Aorta (tissue), 5 donors: Measurements from ENCODE around the gene TBC1D1. TPM values are rescaled to one million over a fixed set of nuclear protein-coding genes. Genes with fewer than 3 reads are reported as not detected.
"Not testable (repeated sequence)": the region's sequence is repeated elsewhere in the genome, so short reads cannot be mapped to it uniquely, and the experiment has no call there.

Source experiments
- ATAC-seq: fragments of 200-7000 bp; cut with Tn5 transposase; one replicate; pipeline ENCODE4 v1.9.1; 2022; ENCODE audit warnings: moderate library complexity; ENCODE audit not compliant: low FRiP score
- DNase-seq, 2 donors: peaks; one replicate each; pipeline ENCODE4 v3.0.0-alpha.2; 2020
- H3K27ac ChIP-seq, 2 donors: one replicate each; pipeline ENCODE4 v1.5.1; 2013; ENCODE audit warnings: low read length in 2 of 2, mild to moderate bottlenecking in 2 of 2, moderate library complexity in 2 of 2, control low read depth in 1 of 2, inconsistent platforms in 1 of 2, low read depth in 1 of 2
- H3K27me3 ChIP-seq, 2 donors: one replicate each; pipeline ENCODE4 v1.6.1; 2013; ENCODE audit warnings: control low read depth in 1 of 2, low read length in 1 of 2, mild to moderate bottlenecking in 1 of 2, moderate library complexity in 1 of 2; ENCODE audit not compliant: insufficient read depth in 2 of 2, control insufficient read depth in 1 of 2
- H3K36me3 ChIP-seq, 2 donors: one replicate each; pipeline ENCODE4 v1.6.1; 2013; ENCODE audit warnings: control low read depth in 1 of 2, low read length in 1 of 2, mild to moderate bottlenecking in 1 of 2; ENCODE audit not compliant: insufficient read depth in 2 of 2, control insufficient read depth in 1 of 2
- H3K4me1 ChIP-seq, 2 donors: one replicate each; pipeline ENCODE4 v1.6.1; 2013; ENCODE audit warnings: low read length in 2 of 2, control low read depth in 1 of 2, mild to moderate bottlenecking in 1 of 2, moderate library complexity in 1 of 2; ENCODE audit not compliant: insufficient read depth in 2 of 2, control insufficient read depth in 1 of 2
- H3K4me3 ChIP-seq, 2 donors: one replicate each; pipeline ENCODE4 v1.5.1; 2013; ENCODE audit warnings: low read length in 2 of 2, control low read depth in 1 of 2, mild to moderate bottlenecking in 1 of 2
- H3K9me3 ChIP-seq: one replicate; pipeline ENCODE4 v1.6.1; 2013; ENCODE audit warnings: mild to moderate bottlenecking, low read length; ENCODE audit not compliant: control insufficient read depth
- WGBS, 2 donors: extraction: QIAGEN DNeasy Blood & Tissue Kit; methylation state at CpG; one replicate each; pipeline ENCODE4 v1.1.7; 2013; 5-methylcytosine and 5-hydroxymethylcytosine counted together
- intact Hi-C, 2 donors: fragments of 100-400 bp; cut with DNase I; formaldehyde crosslinking; loops; one replicate each; pipeline versions ENCODE4 v1.14.2 to v1.15.0; 2022
- polyA plus RNA-seq, 2 donors: library from polyadenylated mRNA; stranded (reverse); fragments of 200-250 nt; gene quantifications; one replicate each; pipeline ENCODE4 v1.2.3, GENCODE V29; 2013
- total RNA-seq, 2 donors: library from RNA; stranded (reverse); fragmentation: NEBNext Ultra II Directional; extraction: Animal tissue kit (Norgen Biotek cat#: 25700); gene quantifications; one replicate each; pipeline ENCODE4 v1.2.1, GENCODE V29; 2021
- donor health status: healthy with polysubstance abuse.
- donor health status: Bipolar disorder and iron deficiency.
- donor health status: DM: no; HTN: no; CAD: no.
- donor health status: DM: no; HTN: no; CAD: no.
- donor health status: DM: yes; HTN: yes; CAD: no.

Gene TBC1D1
- total and polyA plus RNA-seq, 4 donors: 66.4 to 219 (median 115) TPM

GRCh38 chr4:37971202-37971601, 80.3 kb downstream of the TBC1D1 start:
- intact Hi-C loops: loop anchor here in 1 of 2 donors (5.0 kb wide), 1 partner anchor 64 kb away; no protein-coding TSS in a partner anchor
- peak overlapping the region in 1 of 2 donors; percentile 84 for H3K27ac ChIP-seq

GRCh38 chr4:37973441-37973840, 82.6 kb downstream of the TBC1D1 start:
- DNase-seq (no peak), ATAC-seq (no peak)
- H3K27ac ChIP-seq: peak overlapping the region in 1 of 2 donors; percentile 84
- H3K4me1 ChIP-seq: peaks cover 4 to 14% of the 10 kb centered on the region in 2 donors
- no peaks in the 10 kb centered on the region for H3K27me3 ChIP-seq
- intact Hi-C loops: loop anchor here in 1 of 2 donors (5.0 kb wide), 1 partner anchor 66 kb away; no protein-coding TSS in a partner anchor
- H3K36me3 ChIP-seq: no peaks in the 10 kb centered on the region
- H3K4me3 ChIP-seq: no peak overlapping the region
- WGBS, 2 donors: 36 to 45% methylated on average over 3 of the region's 3 CpGs
- H3K9me3 ChIP-seq: no peaks in the 10 kb centered on the region

More at GRCh38 chr4:37971202-37971601, 80.3 kb downstream of the TBC1D1 start:
- H3K4me1 ChIP-seq: peaks cover 4 to 19% of the 10 kb centered on the region in 2 donors
- no peaks in the 10 kb centered on the region for H3K27me3 ChIP-seq
- 84 to 86% methylated on average over 4 of the region's 4 CpGs for WGBS, 2 donors
- no peaks in the 10 kb centered on the region for H3K9me3 ChIP-seq
- ATAC-seq: no peak
- no peaks in the 10 kb centered on the region for H3K36me3 ChIP-seq
- H3K4me3 ChIP-seq: no peak overlapping the region
- DNase-seq: no peak

GRCh38 chr4:37975321-37975822, 84.5 kb downstream of the TBC1D1 start:
- WGBS, 2 donors: 87 to 97% methylated on average over 12 of the region's 13 CpGs
- H3K4me3 ChIP-seq, H3K27ac ChIP-seq: not testable (repeated sequence)

GRCh38 chr4:37976507-37976906, 85.6 kb downstream of the TBC1D1 start:
- WGBS, 2 donors: 32 to 35% methylated on average over 3 of the region's 3 CpGs
- no peak for DNase-seq
- no peak for ATAC-seq
- intact Hi-C loops: loop anchor here (5.0 kb wide), 4 partner anchors 36 to 149 kb away; partner anchors contain the start of genes PGM2 (in 2 of the 2) and TBC1D1 (in 1 of the 2)
- Histone ChIP-seq H3K27ac (peak overlapping the region; percentile 58 to 96), H3K9me3 (no peaks in the 10 kb centered on the region), H3K36me3 (no peaks in the 10 kb centered on the region), H3K4me1 (peaks cover 4% of the 10 kb centered on the region in 2 donors), H3K4me3 (peak overlapping the region; percentile 37 to 45), H3K27me3 (no peaks in the 10 kb centered on the region)

More at GRCh38 chr4:37975321-37975822, 84.5 kb downstream of the TBC1D1 start:
- DNase-seq, H3K36me3 ChIP-seq, H3K27me3 ChIP-seq, ATAC-seq, H3K4me1 ChIP-seq, H3K9me3 ChIP-seq: not testable (repeated sequence)
- intact Hi-C loops: loop anchor here (5.0 kb wide), 4 partner anchors 37 to 148 kb away; partner anchors contain the start of genes PGM2 (in 2 of the 2) and TBC1D1 (in 1 of the 2)

GRCh38 chr4:37976991-37977470, 86.1 kb downstream of the TBC1D1 start:
- H3K4me3 ChIP-seq: peak overlapping the region; percentile 61 to 91
- H3K4me1 ChIP-seq: peaks cover 5 to 6% of the 10 kb centered on the region in 2 donors
- H3K27ac ChIP-seq: peak overlapping the region; percentile 96 to 97
- no peaks in the 10 kb centered on the region for H3K27me3 ChIP-seq
- no peaks in the 10 kb centered on the region for H3K9me3 ChIP-seq
- 1 to 2% methylated on average over 27 to 50 of the region's 50 CpGs for WGBS, 2 donors
- no peaks in the 10 kb centered on the region for H3K36me3 ChIP-seq
- ATAC-seq (peak; percentile 89), DNase-seq (peak; percentile 92 to 96)
- intact Hi-C loops: loop anchor here (5.0 kb wide), 4 partner anchors 35 to 150 kb away; partner anchors contain the start of genes PGM2 (in 2 of the 2) and TBC1D1 (in 1 of the 2)

- H3K4me1 ChIP-seq: peaks cover 6 to 7% of the 10 kb centered on the region in 2 donors
- peak overlapping the region; percentile 96 to 97 for H3K27ac ChIP-seq
- intact Hi-C loops: loop anchor here (5.0 kb wide), 4 partner anchors 35 to 150 kb away; partner anchors contain the start of genes PGM2 (in 2 of the 2) and TBC1D1 (in 1 of the 2)
- H3K4me3 ChIP-seq: peak overlapping the region; percentile 61 to 91
- no peaks in the 10 kb centered on the region for H3K36me3 ChIP-seq
- WGBS, 2 donors: 0% methylated on average over 53 to 74 of the region's 74 CpGs
- no peaks in the 10 kb centered on the region for H3K27me3 ChIP-seq
- ATAC-seq: peak; percentile 92
- peak; percentile 89 to 94 for DNase-seq
- H3K9me3 ChIP-seq: no peaks in the 10 kb centered on the region
Measured at GRCh38 chr4:37977471-37978247, 86.8 kb downstream of the TBC1D1 start.

GRCh38 chr4:37978248-37978924, 87.5 kb downstream of the TBC1D1 start:
- DNase-seq (peak in 1 of 2 donors; percentile 59), ATAC-seq (peak; percentile 35)
- Histone ChIP-seq H3K27ac (peak overlapping the region; percentile 30 to 88), H3K9me3 (no peaks in the 10 kb centered on the region), H3K4me1 (peaks cover 3 to 7% of the 10 kb centered on the region in 2 donors), H3K27me3 (no peaks in the 10 kb centered on the region), H3K36me3 (no peaks in the 10 kb centered on the region), H3K4me3 (peak overlapping the region; percentile 52 to 91)
- WGBS, 2 donors: 2 to 3% methylated on average over 11 of the region's 11 CpGs
- intact Hi-C loops: loop anchor here (5.0 kb wide), 4 partner anchors 34 to 151 kb away; partner anchors contain the start of genes PGM2 (in 2 of the 2) and TBC1D1 (in 1 of the 2)

GRCh38 chr4:37980246-37980645, 89.4 kb downstream of the TBC1D1 start:
- 76 to 77% methylated on average over 1 of the region's 1 CpG for WGBS, 2 donors
- H3K27ac ChIP-seq: no peak overlapping the region
- H3K4me3 ChIP-seq: no peak overlapping the region
- no peaks in the 10 kb centered on the region for H3K27me3 ChIP-seq
- intact Hi-C loops: no loop called here
- H3K4me1 ChIP-seq: peaks cover 3% of the 10 kb centered on the region in 2 donors
- no peaks in the 10 kb centered on the region for H3K36me3 ChIP-seq
- DNase-seq (no peak), ATAC-seq (no peak)
- no peaks in the 10 kb centered on the region for H3K9me3 ChIP-seq
